CD14-positive monocyte (primary cell): ENCODE results near the gene HSDL1. TPM values are rescaled to one million over a fixed set of nuclear protein-coding genes. Genes with fewer than 3 reads are reported as not detected.

Source experiments
- DNase-seq, 3 donors: peaks; one replicate each; pipeline ENCODE4 v3.0.0-alpha.2; 2011 to 2022
- H2AFZ ChIP-seq: 2 replicates; pipeline ENCODE4 v1.6.0; 2012; ENCODE audit warnings: mild to moderate bottlenecking, low read depth, low read length, inconsistent platforms; ENCODE audit not compliant: insufficient read depth, poor library complexity, severe bottlenecking
- H3K27ac ChIP-seq, 2 donors: 1 replicate in 1 of 2; 2 replicates in 1 of 2; pipeline ENCODE4 v1.5.1; 2012 to 2013; ENCODE audit warnings: low read length in 2 of 2, control low read depth in 1 of 2, inconsistent platforms in 1 of 2, low read depth in 1 of 2, mild to moderate bottlenecking in 1 of 2
- H3K27me3 ChIP-seq, 2 donors: one replicate each; pipeline versions ENCODE4 v1.6.0 to v1.6.1; 2011 to 2013; ENCODE audit warnings: low read length in 2 of 2; ENCODE audit not compliant: control insufficient read depth in 2 of 2, insufficient read depth in 2 of 2
- H3K36me3 ChIP-seq, 2 donors: replicated peaks in 1 of 2; 1 replicate in 1 of 2; 2 replicates in 1 of 2; pipeline versions ENCODE4 v1.5.1 to v1.6.1; 2012 to 2013; ENCODE audit warnings: low read length in 2 of 2, control low read depth in 1 of 2, inconsistent platforms in 1 of 2, mild to moderate bottlenecking in 1 of 2; ENCODE audit not compliant: insufficient read depth in 2 of 2, control insufficient read depth in 1 of 2
- H3K4me1 ChIP-seq, 2 donors: 1 replicate in 1 of 2; 2 replicates in 1 of 2; pipeline versions ENCODE4 v1.5.1 to v1.6.1; 2012 to 2013; ENCODE audit warnings: low read length in 2 of 2, control low read depth in 1 of 2, inconsistent platforms in 1 of 2, mild to moderate bottlenecking in 1 of 2, moderate library complexity in 1 of 2; ENCODE audit not compliant: insufficient read depth in 2 of 2, control insufficient read depth in 1 of 2
- H3K4me2 ChIP-seq: replicated peaks from 2 replicates; pipeline ENCODE3; 2012; ENCODE audit warnings: low read length, moderate library complexity, mild to moderate bottlenecking; ENCODE audit not compliant: poor library complexity, severe bottlenecking; ENCODE audit errors: extremely low read depth
- H3K4me3 ChIP-seq, 3 experiments: fragments of 200-600 bp in 1 of 3; sonication (generic) in 1 of 3; replicated peaks in 1 of 3; 1 replicate in 2 of 3; 2 replicates in 1 of 3; pipeline ENCODE4 v1.5.1; 2011 to 2013; ENCODE audit warnings: low read length in 3 of 3, mild to moderate bottlenecking in 3 of 3, control low read depth in 2 of 3, low read depth in 2 of 3, inconsistent platforms in 1 of 3, moderate library complexity in 1 of 3
- H3K79me2 ChIP-seq: 2 replicates; pipeline ENCODE4 v1.6.0; 2012; ENCODE audit warnings: mild to moderate bottlenecking, control low read depth, inconsistent platforms, low read length, moderate library complexity; ENCODE audit not compliant: insufficient read depth
- H3K9ac ChIP-seq: 2 replicates; pipeline ENCODE4 v1.6.0; 2017; ENCODE audit warnings: low read length, mild to moderate bottlenecking; ENCODE audit not compliant: insufficient read depth, poor library complexity, severe bottlenecking
- H3K9me3 ChIP-seq, 2 donors: replicated peaks in 1 of 2; 1 replicate in 1 of 2; 2 replicates in 1 of 2; pipeline versions ENCODE4 v1.5.1 to v1.6.1; 2012 to 2013; ENCODE audit warnings: low read length in 2 of 2, control low read depth in 1 of 2; ENCODE audit not compliant: control insufficient read depth in 1 of 2, insufficient read depth in 1 of 2
- H4K20me1 ChIP-seq: 2 replicates; pipeline ENCODE4 v1.6.0; 2012; ENCODE audit warnings: mild to moderate bottlenecking, low read length, control low read depth, moderate library complexity; ENCODE audit not compliant: insufficient read depth
- H3K27ac Mint-ChIP-seq, 7 donors: one replicate each; pipeline ENCODE4 v1.8.0; 2020; ENCODE audit warnings: mild to moderate bottlenecking in 7 of 7, mixed read lengths in 7 of 7, moderate library complexity in 6 of 7, inconsistent platforms in 2 of 7
- H3K27me3 Mint-ChIP-seq, 3 donors: one replicate each; pipeline ENCODE4 v1.8.0; 2021 to 2022; ENCODE audit warnings: low read depth in 3 of 3, mild to moderate bottlenecking in 3 of 3, mixed read lengths in 3 of 3, moderate library complexity in 3 of 3, inconsistent platforms in 1 of 3
- H3K36me3 Mint-ChIP-seq, 2 donors: one replicate each; pipeline ENCODE4 v1.8.0; 2020; ENCODE audit warnings: mixed read lengths in 2 of 2, inconsistent platforms in 1 of 2, mild to moderate bottlenecking in 1 of 2
- H3K4me1 Mint-ChIP-seq: one replicate; pipeline ENCODE4 v1.8.0; 2020; ENCODE audit warnings: mild to moderate bottlenecking, mixed read lengths
- H3K4me3 Mint-ChIP-seq, 2 donors: one replicate each; pipeline ENCODE4 v1.8.0; 2020; ENCODE audit warnings: mild to moderate bottlenecking in 2 of 2, mixed read lengths in 2 of 2, moderate library complexity in 1 of 2
- H3K9me3 Mint-ChIP-seq, 7 donors: one replicate each; pipeline ENCODE4 v1.8.0; 2020 to 2022; ENCODE audit warnings: mixed read lengths in 7 of 7, mild to moderate bottlenecking in 6 of 7, moderate library complexity in 6 of 7, inconsistent platforms in 2 of 7
- CTCF ChIP-seq: fragments of 200-600 bp; IDR thresholded peaks from one replicate; pipeline ENCODE4 v1.8.0; 2022; ENCODE audit warnings: antibody characterized with exemption, mild to moderate bottlenecking
- WGBS: methylation state at CpG from one replicate; pipeline ENCODE4 v1.1.5; 2013; ENCODE audit warnings: missing lambda C conversion rate; ENCODE audit not compliant: insufficient coverage; 5-methylcytosine and 5-hydroxymethylcytosine counted together
- intact Hi-C, 2 donors: fragments of 100-400 bp; cut with micrococcal nuclease; formaldehyde crosslinking; loops; one replicate each; pipeline versions ENCODE4 v1.15.0 to v1.15.1; 2023
- polyA minus RNA-seq: library from RNA; depleted of rRNA, polyadenylated mRNA; stranded (reverse); fragments of >200 nt; gene quantifications from 2 replicates; pipeline ENCODE4 v1.2.3, GENCODE V29; 2012
- polyA plus RNA-seq, 3 donors: library from polyadenylated mRNA; depleted of rRNA in 1 of 3; unstranded in 2 of 3; stranded (reverse) in 1 of 3; fragments of 300-500 nt in 2 of 3; fragments of >200 nt in 1 of 3; fragmentation: Illumina TruSeq in 2 of 3; gene quantifications; 1 replicate in 2 of 3; 2 replicates in 1 of 3; pipeline ENCODE4 v1.2.3, GENCODE V29; 2012 to 2021
- total RNA-seq, 12 experiments: library from RNA in 1 of 12; stranded (reverse) in 1 of 12; fragments of 120-200 nt in 1 of 12; gene quantifications; one replicate each; pipeline ENCODE4 v1.2.4 and lab custom pipeline; 2013 to 2026; ENCODE audit warnings: mixed read lengths in 6 of 12, inconsistent platforms in 1 of 12

The HSDL1 gene
- 15.1 TPM for total RNA-seq (2013)
- polyA plus RNA-seq (10 to 100 TPM in 1 of 3 donors, 1 to 10 TPM in 2; 7.3 to 13.3 (median 8.0) TPM), polyA minus RNA-seq (5.8 and 6.9 TPM in 2 replicates), total RNA-seq (lab: John Stamatoyannopoulos, UW) (14.3 to 35.9 (median 20.2) reads per million in 11 experiments)

DNA sequence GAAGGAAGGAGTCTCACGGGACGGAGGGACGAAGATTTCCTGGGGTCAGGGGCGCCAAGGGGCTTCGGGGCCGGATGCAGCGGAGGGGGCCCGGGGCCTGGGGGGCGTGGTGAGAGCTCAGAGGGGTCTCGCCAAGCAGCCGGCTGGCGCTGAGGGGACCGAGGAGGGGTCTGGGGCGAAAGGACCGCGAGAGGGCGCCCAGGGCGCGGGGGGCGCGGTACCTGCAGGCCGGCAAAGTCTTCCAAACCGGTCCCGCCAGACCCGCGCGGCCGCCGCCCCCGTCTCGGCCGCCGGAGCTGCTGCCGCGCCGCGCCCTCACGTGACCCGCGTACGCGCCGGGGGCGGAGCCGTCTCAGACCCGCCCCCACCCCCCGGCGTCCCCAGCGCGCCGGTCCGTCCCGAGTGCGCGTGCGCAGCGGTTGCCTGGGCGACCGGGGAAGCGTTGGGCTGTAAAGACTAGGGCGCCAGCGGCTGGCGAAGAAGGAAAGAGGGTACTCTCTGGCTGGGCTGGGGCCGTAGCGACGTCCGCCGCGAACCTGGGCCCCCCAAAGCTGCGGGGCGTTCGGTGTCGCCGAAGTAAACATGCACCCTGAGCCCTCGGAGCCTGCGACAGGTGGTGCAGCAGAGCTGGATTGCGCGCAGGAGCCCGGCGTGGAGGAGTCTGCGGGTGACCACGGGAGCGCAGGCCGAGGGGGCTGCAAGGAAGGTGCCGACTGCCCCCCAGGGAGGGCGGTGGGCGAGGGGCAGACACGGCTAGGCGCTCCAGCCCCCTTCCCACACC is at the start of gene HSDL1, which contains the start of gene DNAAF1:
HSDL1 (minus strand) TSS at position 319 of the 781 bp plus-strand sequence. CDS start 13,856 bp downstream, outside the sequence.
DNAAF1 (plus strand) TSS at position 450 of the 781 bp plus-strand sequence; CDS start at position 583, 133 bp downstream.
- peaks cover 24% of the 10 kb centered on the region for H3K79me2 ChIP-seq
- intact Hi-C loops = loop anchor here (5.0 to 10.0 kb wide), 2 partner anchors 37 to 50 kb away; partner anchors contain the start of gene ADAD2 (in 1 of the 2)
- peak within 1 kb of the TSS; percentile 73 to 91 (median 85) for H3K27ac Mint-ChIP-seq
- H3K9ac ChIP-seq = peak within 1 kb of the TSS; percentile 81
- peaks cover 0 to 20% of the 10 kb centered on the region in 2 donors for H3K27me3 ChIP-seq
- peaks cover 0 to 2% (median 0%) of the 10 kb centered on the region in 7 donors for H3K9me3 Mint-ChIP-seq
- DNase-seq = peak; percentile 83 to 90 (median 83)
- peak within 1 kb of the TSS; percentile 90 to 98 for H3K4me3 Mint-ChIP-seq
- peaks cover 13 to 16% of the 10 kb centered on the region in 2 donors for H3K4me1 ChIP-seq
- peaks cover 9 to 36% (median 22%) of the 10 kb centered on the region in 3 donors for H3K27me3 Mint-ChIP-seq
- H3K27ac ChIP-seq = peak within 1 kb of the TSS; percentile 25 to 84
- TF ChIP-seq CTCF = no peak
- peaks cover 2 to 4% of the 10 kb centered on the region in 2 donors for H3K36me3 Mint-ChIP-seq
- peak within 1 kb of the TSS; percentile 98 for H3K4me2 ChIP-seq
- H3K9me3 ChIP-seq = no peaks in the 10 kb centered on the region
- no peaks in the 10 kb centered on the region for H4K20me1 ChIP-seq
- no peaks in the 10 kb centered on the region for H3K36me3 ChIP-seq
- peak within 1 kb of the TSS; percentile 73 to 91 (median 86) for H3K4me3 ChIP-seq
- peaks cover 5% of the 10 kb centered on the region for H3K4me1 Mint-ChIP-seq
- peak within 1 kb of the TSS; percentile 86 for H2AFZ ChIP-seq
- under 1% methylated on average over 80 of the region's 89 CpGs for WGBS

GRCh38 chr16:84194018-84194417 is 49.0 kb upstream of the HSDL1 start:
- peaks cover 0 to 14% (median 6%) of the 10 kb centered on the region in 3 donors for H3K27me3 Mint-ChIP-seq
- no peaks in the 10 kb centered on the region for H3K9me3 Mint-ChIP-seq
- WGBS = 85% methylated on average over 7 of the region's 11 CpGs
- TF ChIP-seq CTCF = no peak
- Histone ChIP-seq H3K9me3 (no peaks in the 10 kb centered on the region), H4K20me1 (no peaks in the 10 kb centered on the region), H3K27ac (no peak overlapping the region), H3K4me1 (peaks cover 6 to 14% of the 10 kb centered on the region in 2 donors), H3K36me3 (no peaks in the 10 kb centered on the region), H3K27me3 (no peaks in the 10 kb centered on the region), H3K4me3 (no peak overlapping the region), H2AFZ (peak overlapping the region; percentile 68), H3K9ac (no peak overlapping the region), H3K4me2 (peak overlapping the region; percentile 19), H3K79me2 (no peaks in the 10 kb centered on the region)
- no peaks in the 10 kb centered on the region for H3K36me3 Mint-ChIP-seq
- peak overlapping the region in 2 of 7 donors; percentile 58 to 59 for H3K27ac Mint-ChIP-seq
- intact Hi-C loops = loop anchor here in 1 of 2 donors (10.0 kb wide), 1 partner anchor 49 kb away; the partner anchor contains the start of genes DNAAF1 and HSDL1
- no peak for DNase-seq
- peak overlapping the region; percentile 37 to 63 for H3K4me3 Mint-ChIP-seq
- peaks cover 16% of the 10 kb centered on the region for H3K4me1 Mint-ChIP-seq
